ENCODE measurements around the gene DPH6.

GRCh38 chr15:35439291-35439690 lies 106.7 kb downstream of the DPH6 start:
- TF ChIP-seq POLR2A (IDR thresholded peaks at IDR 0.05; ENCODE audit: low read depth, low read length) (no peak), TAF1 (IDR thresholded peaks at IDR 0.05; ENCODE audit: borderline replicate concordance, low read depth, low read length) (no peak), POLR2AphosphoS5 (IDR thresholded peaks at IDR 0.05; ENCODE audit: low read depth, low read length) (no peak)

Measured in GM12892 (cell line).